Epithelial cell of esophagus (primary cell): ENCODE data around the gene DGKH.
"Not testable (repeated sequence)": the region's sequence is repeated elsewhere in the genome, so short reads cannot be mapped to it uniquely, and the experiment has no call there.

Experiments used
- DNase-seq: peaks from one replicate; pipeline ENCODE4 v3.0.0; 2010; ENCODE audit warnings: low read depth
- H3K4me3 ChIP-seq: 2 replicates; pipeline ENCODE4 v1.5.1; 2011; ENCODE audit warnings: mild to moderate bottlenecking, low read length, control low read depth
- CTCF ChIP-seq: IDR thresholded peaks from 2 replicates; pipeline ENCODE4 v1.5.1; 2011; ENCODE audit warnings: low read depth, mild to moderate bottlenecking, low read length, control low read depth, inconsistent platforms; ENCODE audit not compliant: insufficient read depth; ENCODE audit errors: missing control alignments

The DGKH gene

GRCh38 chr13:42063105-42063504 lies 14.7 kb downstream of the DGKH start:
- TF ChIP-seq CTCF, result no peak
- no peak overlapping the region for H3K4me3 ChIP-seq
- peak; percentile 33 for DNase-seq

GRCh38 chr13:42064259-42064658 lies 15.8 kb downstream of the DGKH start:
- DNase-seq, result peak; percentile 60
- H3K4me3 ChIP-seq, result no peak overlapping the region
- TF ChIP-seq CTCF, result no peak

- TF ChIP-seq CTCF, result no peak
- no peak for DNase-seq
- no peak overlapping the region for H3K4me3 ChIP-seq
These were observed 16.5 kb downstream of the DGKH start for GRCh38 chr13:42064966-42065365.

- TF ChIP-seq CTCF, result no peak
- H3K4me3 ChIP-seq, result no peak overlapping the region
- no peak for DNase-seq
These were observed 17.0 kb downstream of the DGKH start for GRCh38 chr13:42065414-42065813.

GRCh38 chr13:42066542-42066941 lies 18.1 kb downstream of the DGKH start:
- no peak for DNase-seq
- TF ChIP-seq CTCF, result no peak
- H3K4me3 ChIP-seq, result no peak overlapping the region

- TF ChIP-seq CTCF, result no peak
- no peak for DNase-seq
- H3K4me3 ChIP-seq, result no peak overlapping the region
These were observed 20.4 kb downstream of the DGKH start for GRCh38 chr13:42068886-42069285.

GRCh38 chr13:42070599-42070998 lies 22.2 kb downstream of the DGKH start:
- DNase-seq, H3K4me3 ChIP-seq: not testable (repeated sequence)

GRCh38 chr13:42071179-42071578 lies 22.7 kb downstream of the DGKH start:
- H3K4me3 ChIP-seq, DNase-seq: not testable (repeated sequence)
